NCI-H2171 (cell line): ENCODE results near the gene NXN.

ENCODE experiments used
- DNase-seq: peaks from one replicate; lab custom pipeline; 2025; lab: John Stamatoyannopoulos, UW

NXN gene

GRCh38 chr17:979539-980405 lies at the start of gene NXN:
TSS of gene NXN (minus strand) at chr17:979776.
- DNase-seq, result peak; percentile 70

- DNase-seq, result no peak
Observed at GRCh38 chr17:1027044-1027443, 47.5 kb upstream of the NXN start.

DNA sequence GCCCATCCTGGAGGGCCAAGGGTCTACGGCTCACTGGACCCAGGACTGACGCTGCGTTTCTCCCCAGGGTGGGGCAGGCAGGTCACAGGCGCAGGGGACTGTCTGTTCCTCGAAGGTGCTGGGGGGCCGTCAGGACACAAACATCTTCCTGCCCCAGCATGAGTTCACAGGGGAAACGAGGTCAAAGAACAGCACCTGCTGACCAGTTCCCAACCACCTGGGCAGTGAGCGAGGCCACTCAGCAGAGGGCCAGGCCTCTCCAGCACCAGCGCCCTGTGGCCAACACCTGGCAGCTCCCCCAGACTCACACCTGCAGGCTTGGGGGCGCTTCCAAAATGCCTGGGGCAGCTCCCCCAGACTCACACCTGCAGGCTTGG lies 47.0 kb upstream of the NXN start:
- no peak for DNase-seq

DNA sequence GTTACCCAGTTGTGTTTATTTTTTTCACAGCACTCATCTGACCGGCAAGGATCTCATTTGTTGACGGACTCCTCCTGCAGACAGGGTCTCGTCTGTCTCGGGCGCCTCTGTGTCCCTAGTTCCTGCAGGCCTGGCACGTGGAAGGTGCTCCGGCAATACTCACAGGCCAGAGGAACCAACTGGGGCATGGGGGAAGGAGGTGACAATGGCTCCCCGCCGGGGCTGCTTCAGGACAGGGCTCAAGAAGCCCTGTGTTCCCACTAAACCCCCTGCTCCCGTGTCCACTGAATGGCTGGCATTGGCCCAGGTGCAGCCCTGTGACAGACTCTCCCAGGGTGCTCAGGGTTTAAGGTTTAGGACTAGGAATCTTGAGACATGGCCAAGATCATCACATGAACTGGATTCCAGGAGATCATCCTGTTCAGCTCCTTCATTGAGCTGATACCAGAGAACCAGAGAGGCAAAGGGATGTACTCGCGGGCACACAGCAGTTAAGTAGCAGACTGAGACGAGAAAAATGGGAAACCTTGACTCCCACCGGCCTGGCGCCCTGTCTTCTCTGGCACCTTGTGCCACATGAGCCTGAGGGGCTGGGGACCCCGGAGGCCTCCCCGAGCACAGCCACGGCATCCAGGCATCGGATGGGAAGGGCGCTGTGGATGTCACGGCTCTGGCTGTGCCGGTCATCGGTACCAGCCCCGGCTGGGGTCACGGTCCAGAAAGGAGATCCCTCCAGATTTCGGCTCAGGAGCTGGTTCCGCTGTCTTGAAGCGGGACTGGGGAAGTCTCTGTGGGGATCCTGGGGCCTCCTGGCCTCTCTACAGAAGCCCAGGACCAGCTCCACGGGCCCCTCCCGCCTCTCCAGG lies 46.4 kb upstream of the NXN start:
- DNase-seq, result no peak

DNA sequence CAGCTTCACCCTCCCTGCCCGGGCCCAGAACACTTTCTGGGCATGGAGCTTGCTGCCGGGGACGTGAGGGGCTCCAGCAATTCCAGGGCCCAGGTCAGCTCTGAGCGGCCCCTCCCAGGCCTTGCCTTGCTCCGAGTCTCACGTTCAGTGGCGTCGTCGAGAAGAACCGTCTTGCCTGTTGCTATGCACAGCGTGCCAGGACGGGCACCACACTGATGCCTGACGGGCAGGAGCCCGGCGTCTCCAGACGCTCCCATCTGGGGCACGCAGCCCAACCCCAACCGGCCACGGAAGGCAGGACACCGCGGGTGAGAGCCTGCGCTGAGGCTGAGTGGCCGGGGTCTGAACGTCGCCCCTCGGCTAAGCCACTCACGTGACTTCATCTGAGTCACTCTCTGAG lies 44.5 kb upstream of the NXN start:
- no peak for DNase-seq

DNA sequence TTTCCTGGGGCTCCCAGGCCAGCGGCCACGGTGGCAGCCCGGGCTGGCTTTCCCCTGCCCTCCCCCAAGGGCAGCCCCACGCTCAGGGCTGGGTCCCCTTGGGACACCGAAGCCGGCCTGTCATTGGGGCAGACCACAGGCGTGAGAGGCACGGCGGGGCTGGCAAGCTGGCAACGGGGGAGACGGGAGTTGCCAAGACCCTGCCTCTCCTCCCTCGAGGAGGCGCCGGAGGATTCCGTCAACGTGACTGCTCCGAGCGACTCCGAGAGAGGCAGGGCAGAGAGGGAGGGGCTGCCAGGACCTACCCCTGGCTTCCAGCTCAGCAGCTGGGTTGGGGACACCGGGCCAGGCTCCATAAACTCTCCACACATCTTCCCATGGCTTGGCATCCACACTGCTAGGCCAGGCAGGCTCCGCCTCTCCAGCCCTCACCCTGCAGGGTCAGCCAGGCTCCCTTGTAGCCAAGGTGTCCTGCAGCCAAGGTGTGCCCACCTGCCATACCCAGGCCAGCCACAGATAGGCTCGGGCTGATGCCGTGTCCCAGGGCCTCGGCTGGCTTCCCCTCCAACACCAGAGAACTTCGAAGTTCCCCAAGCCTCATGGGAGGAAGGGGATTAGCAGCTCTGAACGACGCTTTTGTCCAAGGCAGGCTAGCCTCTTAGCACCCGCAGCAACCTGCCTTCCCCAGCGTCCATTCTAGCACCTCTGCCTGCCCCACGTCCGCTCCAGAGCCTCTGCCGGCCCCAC lies 42.9 kb upstream of the NXN start:
- no peak for DNase-seq

GRCh38 chr17:1021147-1021546 lies 41.6 kb upstream of the NXN start:
- DNase-seq, result no peak

DNA sequence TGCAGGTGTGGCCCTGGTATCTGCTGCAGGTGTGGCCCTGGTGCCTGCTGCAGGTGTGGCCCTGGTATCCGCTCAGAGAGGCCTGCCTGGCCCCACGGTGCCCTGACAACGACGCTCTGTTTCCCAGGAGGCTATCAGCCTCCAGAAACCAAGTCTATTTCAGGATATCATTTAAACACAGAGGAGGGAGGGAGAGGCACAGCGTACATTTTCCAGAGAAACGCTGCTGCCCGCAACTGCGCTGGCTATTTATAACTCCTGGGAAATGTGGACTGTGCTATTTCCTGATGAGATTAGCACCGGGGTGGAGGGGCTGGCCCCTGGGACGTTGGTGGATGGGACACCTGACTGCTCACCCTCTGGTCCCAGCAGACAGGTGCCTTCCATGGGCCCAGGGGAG lies 39.9 kb upstream of the NXN start:
- DNase-seq, result no peak

GRCh38 chr17:1018547-1018946 lies 39.0 kb upstream of the NXN start:
- no peak for DNase-seq

GRCh38 chr17:1013729-1014090 lies 34.1 kb upstream of the NXN start:
- DNase-seq, result no peak

DNA sequence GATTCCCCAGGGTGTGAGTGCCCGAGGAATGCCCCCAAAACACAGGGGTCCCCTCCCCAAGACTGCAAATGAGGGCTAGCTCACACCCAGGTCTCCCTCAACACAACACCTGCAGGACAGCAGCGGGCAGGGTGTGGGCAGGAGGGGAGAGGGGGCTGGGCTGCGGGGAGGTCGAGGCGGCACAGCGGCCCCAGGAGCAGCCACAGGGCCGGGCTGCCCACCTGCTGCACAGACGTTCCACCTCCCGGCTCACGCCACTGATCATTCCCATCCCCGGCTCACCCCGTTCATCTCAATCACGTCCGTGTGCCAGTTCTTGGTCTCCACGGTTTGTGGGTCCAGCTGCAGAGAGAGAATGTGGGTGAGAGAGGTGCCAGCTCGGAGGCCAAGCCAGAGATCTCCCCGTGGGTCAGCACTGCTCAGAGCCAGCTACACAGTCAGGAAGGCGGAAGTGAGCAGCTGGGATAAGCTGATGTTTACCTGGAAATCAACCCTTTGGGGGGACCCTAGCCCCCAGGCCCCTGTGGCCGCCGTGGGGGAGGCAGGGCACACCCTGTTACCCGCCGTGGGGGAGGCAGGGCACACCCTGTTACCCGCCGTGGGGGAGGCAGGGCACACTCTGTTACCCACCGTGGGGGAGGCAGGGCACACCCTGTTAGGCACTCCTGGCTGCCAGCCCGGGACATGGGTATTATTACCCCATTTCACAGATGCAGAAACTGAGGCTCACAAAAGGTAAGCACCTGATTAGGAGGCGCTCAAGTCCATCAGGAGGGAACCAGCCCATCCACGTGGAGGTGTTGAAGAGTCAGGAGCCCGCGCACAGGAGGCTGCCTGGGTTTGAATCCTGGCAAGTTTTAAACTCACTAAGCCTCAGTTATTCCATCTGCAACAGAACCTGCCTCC lies 33.5 kb upstream of the NXN start:
- no peak for DNase-seq

DNA sequence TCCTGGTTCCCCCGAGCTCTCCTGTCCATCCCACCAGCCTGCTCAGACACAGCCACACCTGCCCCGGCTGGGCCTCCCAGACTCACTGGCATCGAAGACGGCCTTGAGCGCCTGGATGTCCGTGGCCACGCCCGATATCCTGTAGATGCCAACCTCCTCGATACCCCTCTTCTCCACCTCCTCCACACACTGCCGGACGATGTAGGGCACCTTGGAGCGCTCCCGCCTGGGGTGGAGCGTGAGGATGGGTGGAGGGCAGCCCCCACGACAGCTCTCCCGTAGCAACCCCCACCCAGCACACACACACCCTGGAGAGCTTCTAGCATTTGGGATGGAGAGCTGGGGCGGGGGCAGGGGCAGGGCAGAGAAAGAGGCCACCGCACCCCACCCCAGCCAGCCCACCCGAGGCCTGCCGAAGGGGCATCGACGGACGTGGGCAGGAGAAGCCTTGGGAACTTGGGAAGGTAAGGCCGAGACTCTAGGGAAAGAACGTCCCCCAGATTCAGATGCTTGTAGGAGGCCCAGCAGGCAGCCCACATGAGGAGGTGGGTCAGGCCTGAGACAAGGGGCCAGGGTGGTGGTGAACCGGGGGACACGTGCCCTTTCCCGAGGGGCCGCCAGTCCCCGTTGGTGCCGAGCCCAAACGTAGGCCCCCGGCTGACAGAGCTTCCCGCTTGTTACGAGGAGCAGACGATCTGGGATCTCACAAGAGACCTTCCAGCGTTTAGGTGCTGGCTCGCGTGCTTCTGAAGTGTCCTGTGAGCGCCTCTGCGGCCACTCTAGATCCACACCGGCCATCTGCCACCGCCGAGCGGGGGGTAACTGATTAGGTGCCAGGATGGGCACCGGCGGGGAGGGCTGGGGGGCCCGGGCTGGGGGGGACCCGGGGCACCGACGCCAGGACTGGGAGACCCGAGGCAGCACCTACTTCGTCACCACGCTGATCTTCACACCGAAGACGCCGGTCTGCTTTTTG lies 32.5 kb upstream of the NXN start:
- DNase-seq, result no peak

DNA sequence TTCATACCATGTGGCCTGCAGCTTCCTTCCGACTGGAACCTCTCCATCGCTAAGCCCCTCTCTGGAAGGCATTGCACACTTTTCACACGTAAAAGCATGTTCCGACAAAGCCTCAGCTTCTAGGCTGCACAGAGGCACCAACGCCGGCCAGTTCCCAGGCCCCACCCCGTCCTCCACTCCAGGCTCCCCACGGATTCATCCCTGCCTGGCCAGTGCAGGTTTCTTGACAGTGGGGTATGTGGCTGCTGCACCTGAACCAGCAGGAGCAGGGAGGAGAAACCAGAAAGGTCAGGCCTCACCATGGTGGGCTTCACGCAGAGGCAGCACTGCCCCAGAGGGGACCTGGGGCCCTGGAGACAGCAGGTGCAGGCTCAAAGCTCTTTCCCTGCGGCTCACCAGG lies 31.6 kb upstream of the NXN start:
- no peak for DNase-seq

DNA sequence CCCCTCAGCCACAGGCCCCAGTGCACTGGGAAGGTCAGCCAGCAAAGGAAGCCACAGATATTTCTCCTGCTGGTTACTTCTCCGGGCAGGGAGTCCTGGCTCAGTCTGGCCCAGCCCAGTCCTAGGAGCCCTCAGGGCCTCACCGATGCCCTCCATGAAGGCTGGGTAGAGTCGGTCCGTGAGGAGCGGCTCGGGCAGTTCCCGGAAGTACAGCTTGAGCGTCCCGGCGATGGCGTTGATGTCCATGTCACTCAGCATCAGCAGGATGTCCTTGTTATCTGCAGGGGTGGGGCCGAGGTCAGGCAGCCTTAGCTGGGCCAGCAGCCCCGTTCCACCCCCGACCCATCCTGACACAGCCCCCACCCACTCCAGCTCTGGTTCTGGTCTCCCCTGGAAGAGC lies 31.0 kb upstream of the NXN start:
- DNase-seq, result no peak

- no peak for DNase-seq
Observed at GRCh38 chr17:1010086-1010450, 30.5 kb upstream of the NXN start.

GRCh38 chr17:1009229-1010085 lies 29.9 kb upstream of the NXN start:
- DNase-seq, result no peak

DNA sequence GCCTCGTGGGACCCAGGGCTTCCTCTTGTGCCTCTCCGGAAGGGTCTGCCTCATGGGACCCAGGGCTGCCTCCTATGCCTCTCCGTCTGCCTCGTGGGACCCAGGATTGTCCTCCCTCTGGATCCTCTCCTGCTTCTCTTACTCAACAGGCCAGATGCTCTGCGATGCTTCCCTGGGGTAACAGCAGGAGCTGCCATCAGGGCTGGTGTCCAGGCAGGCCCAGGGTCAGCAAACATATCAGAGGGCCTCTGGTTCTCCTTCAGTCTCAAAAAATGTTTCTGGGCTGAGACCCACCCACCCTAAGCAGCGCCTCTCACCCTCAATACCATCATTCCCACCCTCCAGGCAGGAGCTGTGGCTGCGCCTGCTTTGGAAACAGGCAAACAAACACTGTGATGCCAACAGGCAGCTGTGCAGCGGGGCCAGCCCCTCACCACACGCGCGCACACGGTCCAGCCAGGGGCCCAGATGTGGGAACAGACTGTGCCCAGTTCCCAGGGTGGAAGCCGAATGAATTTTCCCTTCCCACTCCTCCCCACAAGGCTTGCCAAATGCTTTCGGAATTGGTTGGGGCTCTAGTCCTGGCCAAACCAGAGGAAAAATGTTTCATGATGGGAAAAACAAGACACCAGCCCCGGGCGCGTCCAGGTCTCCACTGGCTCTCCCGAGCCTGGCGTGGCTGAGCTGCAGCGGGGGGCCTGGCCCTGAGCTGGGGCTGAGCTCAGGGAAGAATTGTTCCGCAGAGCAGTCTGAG lies 28.6 kb upstream of the NXN start:
- DNase-seq, result no peak

- DNase-seq, result no peak
Observed at GRCh38 chr17:1007310-1008007, 27.9 kb upstream of the NXN start.
